Nephron progenitor cell (in vitro differentiated cells): ENCODE data around the gene BEX4.
"Not testable (repeated sequence)": the region's sequence is repeated elsewhere in the genome, so short reads cannot be mapped to it uniquely, and the experiment has no call there.

Experiments used
- DNase-seq: peaks from one replicate; pipeline ENCODE4 v3.0.0; 2021
- H3K27ac Mint-ChIP-seq: 2 replicates; pipeline ENCODE4 v1.8.0; 2021; ENCODE audit warnings: mild to moderate bottlenecking, moderate library complexity, mixed read lengths
- H3K27me3 Mint-ChIP-seq: 2 replicates; pipeline ENCODE4 v1.8.0; 2021; ENCODE audit warnings: mild to moderate bottlenecking, low read depth, mixed read lengths; ENCODE audit not compliant: poor library complexity
- H3K36me3 Mint-ChIP-seq: 2 replicates; pipeline ENCODE4 v1.8.0; 2021; ENCODE audit warnings: low read depth, mixed read lengths
- H3K4me1 Mint-ChIP-seq: 2 replicates; pipeline ENCODE4 v1.8.0; 2021; ENCODE audit warnings: mixed read lengths
- H3K4me3 Mint-ChIP-seq: 2 replicates; pipeline ENCODE4 v1.8.0; 2021; ENCODE audit warnings: mild to moderate bottlenecking, moderate library complexity, mixed read lengths
- H3K9me3 Mint-ChIP-seq: 2 replicates; pipeline ENCODE4 v1.8.0; 2021; ENCODE audit warnings: mild to moderate bottlenecking, moderate library complexity, mixed read lengths
- TF ChIP-seq, protein P1 (sequence below): fragments of 200-600 bp; sonication (generic); IDR thresholded peaks from 2 replicates; pipeline ENCODE4 v1.5.0; 2021; ENCODE audit warnings: antibody characterized with exemption

Gene BEX4, protein sequence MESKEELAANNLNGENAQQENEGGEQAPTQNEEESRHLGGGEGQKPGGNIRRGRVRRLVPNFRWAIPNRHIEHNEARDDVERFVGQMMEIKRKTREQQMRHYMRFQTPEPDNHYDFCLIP

DNA sequence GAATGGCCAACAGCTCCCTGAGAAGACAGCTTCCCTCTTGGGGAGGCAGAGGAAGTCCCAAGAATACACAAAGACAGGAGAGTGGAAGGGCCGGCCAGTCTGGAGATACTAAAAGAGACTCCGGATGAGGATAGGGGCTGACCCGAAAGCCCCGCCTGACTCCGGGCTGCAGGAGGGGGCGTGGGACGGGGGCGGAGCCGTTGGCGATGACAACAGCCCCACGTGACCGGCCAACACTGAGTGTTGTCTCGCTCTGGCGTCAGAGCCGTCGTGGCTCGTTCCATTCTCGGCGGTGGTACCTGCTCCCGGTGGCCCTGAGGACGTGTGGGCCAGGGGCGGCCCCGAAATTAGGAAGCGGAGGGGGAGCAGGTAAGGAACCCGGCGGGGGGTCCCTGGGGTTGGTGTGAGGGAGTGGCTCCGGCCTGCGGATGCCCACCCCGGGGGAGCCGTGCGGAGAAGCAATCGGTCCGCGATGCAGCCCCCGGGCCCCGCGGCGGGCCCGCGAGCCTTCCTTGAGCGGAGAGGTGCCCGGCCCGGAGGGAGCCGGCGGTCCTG, at the start of gene BEX4:
Gene BEX4 (plus strand): TSS at position 239 of the 555 bp plus-strand sequence. CDS start 1,046 bp downstream, outside the sequence.
- peak; percentile 85 for DNase-seq
- Mint-ChIP-seq H3K27ac (peak within 1 kb of the TSS; percentile 98), H3K27me3 (no peaks in the 10 kb centered on the region), H3K4me1 (peaks cover 38% of the 10 kb centered on the region), H3K9me3 (peaks cover 62% of the 10 kb centered on the region), H3K36me3 (peaks cover 34% of the 10 kb centered on the region), H3K4me3 (peak within 1 kb of the TSS; percentile 86)
- TF ChIP-seq, protein P1, sequence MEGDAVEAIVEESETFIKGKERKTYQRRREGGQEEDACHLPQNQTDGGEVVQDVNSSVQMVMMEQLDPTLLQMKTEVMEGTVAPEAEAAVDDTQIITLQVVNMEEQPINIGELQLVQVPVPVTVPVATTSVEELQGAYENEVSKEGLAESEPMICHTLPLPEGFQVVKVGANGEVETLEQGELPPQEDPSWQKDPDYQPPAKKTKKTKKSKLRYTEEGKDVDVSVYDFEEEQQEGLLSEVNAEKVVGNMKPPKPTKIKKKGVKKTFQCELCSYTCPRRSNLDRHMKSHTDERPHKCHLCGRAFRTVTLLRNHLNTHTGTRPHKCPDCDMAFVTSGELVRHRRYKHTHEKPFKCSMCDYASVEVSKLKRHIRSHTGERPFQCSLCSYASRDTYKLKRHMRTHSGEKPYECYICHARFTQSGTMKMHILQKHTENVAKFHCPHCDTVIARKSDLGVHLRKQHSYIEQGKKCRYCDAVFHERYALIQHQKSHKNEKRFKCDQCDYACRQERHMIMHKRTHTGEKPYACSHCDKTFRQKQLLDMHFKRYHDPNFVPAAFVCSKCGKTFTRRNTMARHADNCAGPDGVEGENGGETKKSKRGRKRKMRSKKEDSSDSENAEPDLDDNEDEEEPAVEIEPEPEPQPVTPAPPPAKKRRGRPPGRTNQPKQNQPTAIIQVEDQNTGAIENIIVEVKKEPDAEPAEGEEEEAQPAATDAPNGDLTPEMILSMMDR: no peak

DNA sequence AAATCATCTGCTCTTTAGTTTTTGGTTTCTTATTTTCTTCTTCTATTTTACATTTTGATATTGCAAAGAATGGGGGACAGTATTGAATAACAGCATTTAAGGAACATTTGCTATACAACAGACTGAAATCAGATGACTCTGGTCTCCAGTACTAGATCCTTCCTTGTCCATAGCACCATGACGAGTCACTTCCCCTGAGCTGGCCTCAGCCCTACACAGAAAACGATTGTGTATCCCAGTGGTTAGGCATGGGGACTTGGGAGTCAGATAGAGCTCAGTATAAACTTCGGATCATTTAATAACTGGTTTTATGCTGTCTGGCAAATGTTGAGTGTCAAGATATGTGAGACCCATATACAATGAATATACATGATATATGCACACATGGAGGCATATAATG, 44.7 kb upstream of the BEX4 start:
- Mint-ChIP-seq H3K27ac (no peak overlapping the region), H3K27me3 (no peaks in the 10 kb centered on the region), H3K4me3 (no peak overlapping the region), H3K9me3 (peaks cover 39% of the 10 kb centered on the region), H3K4me1 (no peaks in the 10 kb centered on the region), H3K36me3 (no peaks in the 10 kb centered on the region)
- no peak for DNase-seq
- TF ChIP-seq, protein P1: no peak

DNA sequence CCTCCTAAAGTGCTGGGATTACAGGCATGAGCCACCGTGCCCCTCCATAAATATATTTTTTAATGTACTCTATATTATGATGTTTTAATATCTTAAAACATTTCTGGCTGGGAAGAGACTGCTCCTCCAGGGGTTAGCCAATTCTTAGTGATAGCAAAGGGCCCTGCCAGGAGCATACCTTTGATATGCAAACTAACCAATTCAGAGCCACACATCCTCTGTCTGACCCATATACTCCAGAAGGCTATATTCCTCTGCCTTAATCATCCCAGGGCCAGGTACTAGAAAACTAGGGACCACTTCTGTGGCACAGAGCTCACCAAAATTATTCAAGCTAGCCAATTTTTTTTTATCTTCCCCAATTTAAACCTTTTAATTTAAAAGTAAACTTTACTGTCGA, 43.6 kb upstream of the BEX4 start:
- peaks cover 33% of the 10 kb centered on the region for H3K9me3 Mint-ChIP-seq
- DNase-seq: no peak
- no peaks in the 10 kb centered on the region for H3K27me3 Mint-ChIP-seq
- no peak overlapping the region for H3K4me3 Mint-ChIP-seq
- H3K4me1 Mint-ChIP-seq: peaks cover 5% of the 10 kb centered on the region
- TF ChIP-seq, protein P1: no peak
- no peaks in the 10 kb centered on the region for H3K36me3 Mint-ChIP-seq
- no peak overlapping the region for H3K27ac Mint-ChIP-seq

DNA sequence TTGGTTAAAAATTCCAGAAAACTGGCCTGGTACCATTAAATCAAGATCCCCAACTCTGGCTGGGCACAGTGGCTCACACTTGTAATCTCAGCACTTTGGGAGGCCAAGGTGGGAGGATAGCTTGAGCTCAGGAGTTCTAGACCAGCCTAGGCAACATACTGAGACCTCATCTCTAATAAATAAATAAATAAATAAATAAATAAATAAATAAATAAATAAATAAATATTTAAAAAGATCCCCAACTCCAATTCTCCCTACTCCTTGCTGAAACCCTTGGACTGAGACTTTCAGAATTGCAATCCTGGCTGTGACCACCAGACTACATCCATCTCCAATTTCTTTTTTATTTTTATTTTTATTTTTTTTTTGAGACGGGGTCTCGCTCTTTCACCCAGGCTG, 39.7 kb upstream of the BEX4 start:
- DNase-seq, H3K4me1 Mint-ChIP-seq, H3K36me3 Mint-ChIP-seq, H3K27ac Mint-ChIP-seq, H3K27me3 Mint-ChIP-seq, H3K4me3 Mint-ChIP-seq: not testable (repeated sequence)
- H3K9me3 Mint-ChIP-seq: peaks cover 23% of the 10 kb centered on the region

DNA sequence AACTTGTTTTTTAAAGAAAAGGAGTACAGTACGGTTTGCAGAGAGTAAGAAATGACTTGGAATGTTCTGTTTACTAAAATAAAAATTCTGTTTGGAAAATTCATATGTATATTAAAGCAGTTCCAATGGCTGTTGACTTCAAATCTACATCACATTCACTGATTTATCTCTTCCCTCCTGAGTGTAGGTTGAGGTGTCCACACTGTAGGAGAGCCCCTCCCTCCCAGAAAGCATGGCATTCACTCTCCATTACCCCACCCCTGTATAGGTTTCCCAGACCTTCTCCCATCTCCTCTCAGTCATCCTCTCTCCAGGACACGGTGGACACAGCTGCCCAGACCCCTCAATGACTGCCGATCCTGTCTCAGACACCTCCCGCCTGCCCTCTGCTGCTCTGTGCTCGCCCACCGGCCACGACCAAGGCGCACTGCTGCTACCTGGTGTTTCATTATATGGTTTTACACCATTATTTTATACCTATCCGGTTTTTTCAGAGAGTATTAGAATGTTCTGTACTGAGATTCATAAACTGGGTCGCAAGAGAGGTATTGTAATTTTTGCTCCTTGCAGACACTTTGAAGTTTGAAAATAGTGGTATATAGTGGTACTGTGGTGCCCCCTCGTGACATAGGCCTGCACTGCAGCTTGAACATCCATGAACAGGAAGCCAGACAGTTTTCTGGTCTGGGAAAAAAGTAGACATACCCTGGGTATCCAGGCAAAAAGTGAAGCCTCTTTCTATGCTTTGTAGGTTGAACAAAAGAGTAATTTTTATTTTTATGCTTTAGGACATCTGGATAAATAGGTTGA, 38.8 kb upstream of the BEX4 start:
- H3K27ac Mint-ChIP-seq: no peak overlapping the region
- H3K9me3 Mint-ChIP-seq: peaks cover 22% of the 10 kb centered on the region
- no peaks in the 10 kb centered on the region for H3K36me3 Mint-ChIP-seq
- TF ChIP-seq, protein P1: peak; percentile 67
- peak; percentile 73 for DNase-seq
- H3K4me1 Mint-ChIP-seq: peaks cover 5% of the 10 kb centered on the region
- peaks cover 8% of the 10 kb centered on the region for H3K27me3 Mint-ChIP-seq
- H3K4me3 Mint-ChIP-seq: peak overlapping the region; percentile 83

DNA sequence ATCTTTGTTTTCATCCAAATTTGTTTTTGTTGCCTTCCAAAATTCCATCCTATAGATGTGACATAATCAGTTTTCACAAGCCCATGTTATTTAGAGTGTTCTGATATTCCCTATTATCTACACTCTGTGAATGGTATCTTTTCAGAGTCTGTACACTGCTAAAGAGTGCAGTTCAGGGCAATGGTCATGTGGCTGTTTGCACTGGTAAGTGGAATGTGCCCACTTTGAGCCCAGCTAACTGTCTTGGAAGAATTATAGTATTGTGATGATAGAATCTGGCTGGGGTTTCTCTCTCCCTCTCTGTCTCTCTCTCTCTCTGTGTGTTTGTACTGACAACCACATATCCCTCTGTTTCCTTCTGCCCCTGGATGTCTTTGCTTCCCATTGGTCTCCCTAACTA, 37.4 kb upstream of the BEX4 start:
- H3K27me3 Mint-ChIP-seq: peaks cover 8% of the 10 kb centered on the region
- H3K4me3 Mint-ChIP-seq: no peak overlapping the region
- DNase-seq: no peak
- peaks cover 5% of the 10 kb centered on the region for H3K4me1 Mint-ChIP-seq
- TF ChIP-seq, protein P1: no peak
- H3K27ac Mint-ChIP-seq: no peak overlapping the region
- H3K9me3 Mint-ChIP-seq: peaks cover 12% of the 10 kb centered on the region
- no peaks in the 10 kb centered on the region for H3K36me3 Mint-ChIP-seq
